WTC11 (cell line): ENCODE data around the gene SPPL2B.

Experiments used
- CTCF ChIP-seq: fragments of 200-600 bp; IDR thresholded peaks from 2 replicates; pipeline ENCODE4 v1.8.0; 2022; ENCODE audit warnings: antibody characterized with exemption
- E2F5 ChIP-seq: sonication (generic); formaldehyde crosslinking; IDR thresholded peaks from 2 replicates; pipeline ENCODE4 v1.8.1; 2022; ENCODE audit warnings: mild to moderate bottlenecking, moderate library complexity, missing genetic modification reagents
- FOXJ3 ChIP-seq: sonication (generic); formaldehyde crosslinking; IDR thresholded peaks from 2 replicates; pipeline ENCODE4 v1.9.0; 2021; ENCODE audit warnings: missing genetic modification reagents, mild to moderate bottlenecking, borderline replicate concordance
- HMGXB4 ChIP-seq: sonication (generic); formaldehyde crosslinking; IDR thresholded peaks from 2 replicates; pipeline ENCODE4 v1.8.1; 2023; ENCODE audit warnings: mild to moderate bottlenecking, moderate library complexity, missing genetic modification reagents
- IRF1 ChIP-seq: sonication (generic); formaldehyde crosslinking; IDR thresholded peaks from 2 replicates; pipeline ENCODE4 v1.8.0; 2023; ENCODE audit warnings: missing genetic modification reagents
- NFE2L1 ChIP-seq: sonication (generic); formaldehyde crosslinking; IDR thresholded peaks from 2 replicates; pipeline ENCODE4 v1.8.1; 2023; ENCODE audit warnings: missing genetic modification reagents
- RELA ChIP-seq: sonication (generic); formaldehyde crosslinking; IDR thresholded peaks from 2 replicates; pipeline ENCODE4 v1.8.1; 2022; ENCODE audit warnings: missing genetic modification reagents, mild to moderate bottlenecking, borderline replicate concordance
- STAT6 ChIP-seq: sonication (generic); formaldehyde crosslinking; conservative IDR thresholded peaks from 2 replicates; pipeline ENCODE4 v1.8.1; 2023; ENCODE audit warnings: mild to moderate bottlenecking, low read depth, missing genetic modification reagents, moderate library complexity
- USF1 ChIP-seq: sonication (generic); formaldehyde crosslinking; IDR thresholded peaks from 2 replicates; pipeline ENCODE4 v1.8.0; 2022; ENCODE audit warnings: mild to moderate bottlenecking, missing genetic modification reagents
- ZNF121 ChIP-seq: sonication (generic); formaldehyde crosslinking; IDR thresholded peaks from 2 replicates; pipeline ENCODE4 v1.8.0; 2023; ENCODE audit warnings: missing genetic modification reagents
- ZNF281 ChIP-seq: sonication (generic); formaldehyde crosslinking; IDR thresholded peaks from 2 replicates; pipeline ENCODE4 v1.8.0; 2023; ENCODE audit warnings: mild to moderate bottlenecking, missing genetic modification reagents

- no peak for TF ChIP-seq CTCF
- no peak for TF ChIP-seq USF1 (CRISPR knock-in tag)
- TF ChIP-seq ZNF281 (CRISPR knock-in tag) = no peak
- no peak for TF ChIP-seq IRF1 (CRISPR knock-in tag)
- no peak for TF ChIP-seq NFE2L1 (CRISPR knock-in tag)
- TF ChIP-seq STAT6 (CRISPR knock-in tag) = no peak
- no peak for TF ChIP-seq FOXJ3 (CRISPR knock-in tag)
- TF ChIP-seq RELA (CRISPR knock-in tag) = no peak
- TF ChIP-seq ZNF121 (CRISPR knock-in tag) = no peak
- TF ChIP-seq E2F5 (CRISPR knock-in tag) = no peak
- TF ChIP-seq HMGXB4 (CRISPR knock-in tag) = no peak
These were observed 18.6 kb upstream of the SPPL2B start for GRCh38 chr19:2309734-2310362.
